ENCODE results near the gene FBRSL1.

Gene FBRSL1

GRCh38 chr12:132558861-132559623 lies 69.1 kb downstream of the FBRSL1 start:
- no peak for TF ChIP-seq ZNF274 (IDR thresholded peaks at IDR 0.05; ENCODE audit: low read depth, low read length)
- H3K4me3 ChIP-seq (ENCODE audit: low read length), result peak overlapping the region; percentile 66; the same call in 1 of the 2 replicates

- no peak for TF ChIP-seq ZNF274 (IDR thresholded peaks at IDR 0.05; ENCODE audit: low read depth, low read length)
- H3K4me3 ChIP-seq (ENCODE audit: low read length), result peak overlapping the region; percentile 71
Observed at GRCh38 chr12:132559652-132560363, 69.9 kb downstream of the FBRSL1 start.

- H3K4me3 ChIP-seq (ENCODE audit: low read length), result peak overlapping the region; percentile 71
- no peak for TF ChIP-seq ZNF274 (IDR thresholded peaks at IDR 0.05; ENCODE audit: low read depth, low read length)
Observed at GRCh38 chr12:132560364-132560613, 70.3 kb downstream of the FBRSL1 start.

- H3K4me3 ChIP-seq (ENCODE audit: low read length), result peak overlapping the region; percentile 71; the same call in 1 of the 2 replicates
- TF ChIP-seq ZNF274 (IDR thresholded peaks at IDR 0.05; ENCODE audit: low read depth, low read length), result no peak
Observed at GRCh38 chr12:132560614-132561426, 70.9 kb downstream of the FBRSL1 start.
